ENCODE measurements around the gene TYSND1. TPM values are rescaled to one million over a fixed set of nuclear protein-coding genes. Genes with fewer than 3 reads are reported as not detected.

Gene TYSND1
- total RNA-seq, 1 donor from 2014 or later, result 17.5 TPM

DNA sequence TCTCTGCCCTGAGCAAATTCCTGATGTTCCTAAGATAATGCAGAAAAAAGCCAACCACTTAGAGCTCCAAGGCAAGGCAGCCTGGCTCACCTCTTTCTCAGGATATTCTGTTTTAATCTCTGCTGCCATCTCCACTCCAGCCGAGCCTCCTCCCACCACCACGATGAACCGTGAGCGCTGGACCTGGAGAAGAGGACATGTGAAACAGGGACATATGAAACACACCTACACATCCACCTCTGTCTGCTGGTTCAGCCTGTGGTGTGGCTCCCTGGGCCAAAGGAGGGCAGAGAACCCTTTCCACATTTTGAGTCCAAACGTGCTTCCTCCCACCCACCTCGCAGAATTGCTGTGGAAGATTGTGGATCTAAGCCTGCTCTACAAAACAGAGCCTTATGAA lies 26.1 kb downstream of the TYSND1 start:
- H3K27me3 Mint-ChIP-seq, result no peaks in the 10 kb centered on the region

DNA sequence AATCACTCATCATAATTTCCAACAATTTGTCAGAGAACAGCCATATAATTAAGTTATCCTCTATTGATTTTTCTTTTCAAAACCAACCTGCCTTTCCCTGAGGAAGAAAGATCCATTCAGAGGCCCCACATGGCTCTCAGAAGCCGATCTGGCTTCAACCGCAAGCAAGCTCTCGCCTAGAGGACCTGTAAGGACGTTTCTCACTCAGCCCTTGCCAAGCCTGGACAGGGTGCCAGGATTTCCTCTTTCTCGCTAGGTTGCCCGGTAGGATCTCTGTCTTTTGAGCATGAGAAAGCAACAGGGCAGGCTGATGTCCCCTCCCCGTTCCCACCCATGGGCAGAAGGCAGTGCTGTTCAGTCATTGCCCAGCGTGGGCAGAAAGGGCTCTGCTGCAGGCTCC lies 26.9 kb downstream of the TYSND1 start:
- TF ChIP-seq, protein P1, sequence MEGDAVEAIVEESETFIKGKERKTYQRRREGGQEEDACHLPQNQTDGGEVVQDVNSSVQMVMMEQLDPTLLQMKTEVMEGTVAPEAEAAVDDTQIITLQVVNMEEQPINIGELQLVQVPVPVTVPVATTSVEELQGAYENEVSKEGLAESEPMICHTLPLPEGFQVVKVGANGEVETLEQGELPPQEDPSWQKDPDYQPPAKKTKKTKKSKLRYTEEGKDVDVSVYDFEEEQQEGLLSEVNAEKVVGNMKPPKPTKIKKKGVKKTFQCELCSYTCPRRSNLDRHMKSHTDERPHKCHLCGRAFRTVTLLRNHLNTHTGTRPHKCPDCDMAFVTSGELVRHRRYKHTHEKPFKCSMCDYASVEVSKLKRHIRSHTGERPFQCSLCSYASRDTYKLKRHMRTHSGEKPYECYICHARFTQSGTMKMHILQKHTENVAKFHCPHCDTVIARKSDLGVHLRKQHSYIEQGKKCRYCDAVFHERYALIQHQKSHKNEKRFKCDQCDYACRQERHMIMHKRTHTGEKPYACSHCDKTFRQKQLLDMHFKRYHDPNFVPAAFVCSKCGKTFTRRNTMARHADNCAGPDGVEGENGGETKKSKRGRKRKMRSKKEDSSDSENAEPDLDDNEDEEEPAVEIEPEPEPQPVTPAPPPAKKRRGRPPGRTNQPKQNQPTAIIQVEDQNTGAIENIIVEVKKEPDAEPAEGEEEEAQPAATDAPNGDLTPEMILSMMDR (conservative IDR thresholded peaks at IDR 0.05), result no peak
- Mint-ChIP-seq H3K9me3 (no peaks in the 10 kb centered on the region), H3K27me3 (no peaks in the 10 kb centered on the region), H3K4me1 (ENCODE audit: unreplicated experiment) (no peaks in the 10 kb centered on the region), H3K4me3 (no peak overlapping the region), H3K27ac (no peak overlapping the region), H3K36me3 (peaks cover 7% of the 10 kb centered on the region)
- no peak for DNase-seq (ENCODE audit: extremely low spot score, unreplicated experiment)

More for the DNA sequence above, 26.1 kb downstream of the TYSND1 start:
- H3K4me1 Mint-ChIP-seq (ENCODE audit: unreplicated experiment), result no peaks in the 10 kb centered on the region
- DNase-seq (ENCODE audit: extremely low spot score, unreplicated experiment), result no peak
- TF ChIP-seq, protein P1 (conservative IDR thresholded peaks at IDR 0.05), result no peak
- H3K4me3 Mint-ChIP-seq, result no peak overlapping the region
- no peaks in the 10 kb centered on the region for H3K9me3 Mint-ChIP-seq
- H3K36me3 Mint-ChIP-seq, result peaks cover 7% of the 10 kb centered on the region
- H3K27ac Mint-ChIP-seq, result no peak overlapping the region

DNA sequence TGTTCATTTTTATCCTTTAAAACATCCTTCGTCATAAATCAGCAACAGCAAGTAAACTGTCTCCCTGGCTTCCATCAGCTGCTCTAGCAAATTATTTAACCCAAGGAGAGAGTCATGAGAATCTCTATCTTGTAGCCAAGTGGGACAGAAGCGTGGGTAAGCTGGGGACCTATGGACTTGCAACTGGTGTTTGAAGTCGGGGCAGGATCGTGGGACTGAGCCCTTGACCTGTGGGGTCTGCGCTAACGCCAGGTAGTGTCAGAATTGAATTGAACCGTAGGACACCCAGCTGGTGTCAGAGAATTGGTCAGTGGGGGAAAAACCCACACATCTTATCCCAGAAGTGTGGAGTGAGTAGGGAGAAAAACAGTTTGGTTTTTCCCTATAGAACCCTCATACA lies 27.3 kb downstream of the TYSND1 start:
- Mint-ChIP-seq H3K9me3 (no peaks in the 10 kb centered on the region), H3K36me3 (peaks cover 7% of the 10 kb centered on the region), H3K27ac (no peak overlapping the region), H3K27me3 (no peaks in the 10 kb centered on the region), H3K4me1 (ENCODE audit: unreplicated experiment) (no peaks in the 10 kb centered on the region), H3K4me3 (no peak overlapping the region)
- no peak for DNase-seq (ENCODE audit: extremely low spot score, unreplicated experiment)
- TF ChIP-seq, protein P1 (conservative IDR thresholded peaks at IDR 0.05), result no peak

DNA sequence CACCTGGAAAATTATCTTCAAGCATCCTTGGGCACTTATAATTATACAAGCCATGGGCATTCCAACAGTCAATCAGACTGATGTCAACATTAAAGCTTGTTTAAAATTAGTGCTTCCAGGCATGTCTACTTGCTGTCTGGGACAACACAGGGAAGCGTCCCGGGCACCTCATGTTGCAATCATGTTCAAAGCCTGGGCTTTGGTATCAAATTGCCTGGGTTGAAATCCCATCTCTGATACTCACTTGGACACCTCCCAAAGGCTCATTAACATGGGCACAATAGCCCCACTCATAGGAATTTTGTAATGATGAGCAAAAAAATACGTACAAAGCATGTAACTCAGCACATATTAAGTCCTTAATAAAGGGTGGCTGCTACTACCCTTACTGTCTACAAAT lies 28.3 kb downstream of the TYSND1 start:
- Mint-ChIP-seq H3K27ac (no peak overlapping the region), H3K27me3 (no peaks in the 10 kb centered on the region), H3K36me3 (peaks cover 11% of the 10 kb centered on the region), H3K4me3 (no peak overlapping the region), H3K9me3 (no peaks in the 10 kb centered on the region), H3K4me1 (ENCODE audit: unreplicated experiment) (no peaks in the 10 kb centered on the region)
- no peak for DNase-seq (ENCODE audit: extremely low spot score, unreplicated experiment)
- TF ChIP-seq, protein P1 (conservative IDR thresholded peaks at IDR 0.05), result no peak

DNA sequence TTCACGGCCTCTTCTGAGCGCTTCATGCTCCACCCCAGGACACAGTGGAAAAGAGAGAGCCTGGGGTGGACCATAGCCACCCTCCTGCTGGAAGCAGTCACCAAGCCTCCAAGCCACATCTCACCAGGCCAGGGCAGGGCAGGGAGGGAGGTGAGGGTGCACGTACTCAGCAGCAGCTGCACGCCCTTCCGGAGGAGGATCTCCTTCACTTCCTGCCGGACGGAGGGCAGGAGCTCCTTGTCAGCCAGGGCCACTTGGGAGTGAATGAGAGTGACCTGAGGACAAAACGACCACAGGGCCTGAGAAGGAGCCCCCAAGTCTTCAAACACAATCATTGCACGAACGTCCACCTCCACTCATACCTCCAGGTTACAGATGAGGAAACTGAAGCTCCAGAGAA lies 28.9 kb downstream of the TYSND1 start:
- no peaks in the 10 kb centered on the region for H3K27me3 Mint-ChIP-seq

More for the DNA sequence above, 28.9 kb downstream of the TYSND1 start:
- H3K4me1 Mint-ChIP-seq (ENCODE audit: unreplicated experiment), result no peaks in the 10 kb centered on the region
- TF ChIP-seq, protein P1 (conservative IDR thresholded peaks at IDR 0.05), result no peak
- DNase-seq (ENCODE audit: extremely low spot score, unreplicated experiment), result no peak
- peaks cover 15% of the 10 kb centered on the region for H3K36me3 Mint-ChIP-seq
- no peak overlapping the region for H3K27ac Mint-ChIP-seq
- no peaks in the 10 kb centered on the region for H3K9me3 Mint-ChIP-seq
- no peak overlapping the region for H3K4me3 Mint-ChIP-seq
